ENCODE results near the gene RASAL3.

DNA sequence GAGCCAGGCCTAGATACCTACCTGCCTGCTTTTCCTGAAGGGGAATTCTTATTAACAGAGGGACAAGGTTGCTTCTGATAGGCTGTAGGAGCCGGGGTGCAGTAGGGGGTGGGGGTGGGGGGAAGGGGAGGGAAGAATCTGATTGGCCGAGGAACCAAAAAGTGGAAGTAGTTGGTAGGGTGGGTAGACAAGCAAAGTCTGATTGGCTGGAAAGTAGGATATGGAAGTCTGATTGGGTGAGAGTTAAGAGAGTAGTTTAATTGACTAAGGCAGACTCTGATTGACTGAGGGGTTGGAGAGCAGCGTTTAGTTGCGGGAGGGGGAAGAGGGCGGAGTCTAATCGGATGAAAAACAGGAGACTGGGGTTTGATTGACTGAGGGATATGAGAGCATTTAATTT lies 34.6 kb upstream of the RASAL3 start:
- TF ChIP-seq CTCF (IDR thresholded peaks at IDR 0.05) (no peak), EP300 (IDR thresholded peaks at IDR 0.05) (no peak), POLR2A (IDR thresholded peaks at IDR 0.05) (no peak)

Measured in ovary (tissue), 3 donors.